Mucosa of descending colon (tissue), 3 donors: Measurements from ENCODE around the gene PARM1. TPM values are rescaled to one million over a fixed set of nuclear protein-coding genes. Genes with fewer than 3 reads are reported as not detected.

ENCODE experiments used
- ATAC-seq: fragments of 200-7000 bp; cut with Tn5 transposase; one replicate; pipeline ENCODE4 v1.9.1; 2020; ENCODE audit warnings: mild to moderate bottlenecking, moderate library complexity
- DNase-seq, 3 donors: peaks; one replicate each; pipeline ENCODE4 v3.0.0-alpha.2; 2020
- H3K36me3 ChIP-seq: fragments of 200-600 bp; one replicate; pipeline ENCODE4 v1.8.0; 2021; ENCODE audit warnings: low read depth, mild to moderate bottlenecking
- H3K4me1 ChIP-seq: fragments of 200-600 bp; one replicate; pipeline ENCODE4 v1.8.0; 2021; ENCODE audit warnings: low read depth, mild to moderate bottlenecking
- H3K4me3 ChIP-seq: fragments of 200-600 bp; one replicate; pipeline ENCODE4 v1.8.0; 2021; ENCODE audit warnings: mild to moderate bottlenecking
- H3K9me3 ChIP-seq: fragments of 200-600 bp; one replicate; pipeline ENCODE4 v1.8.0; 2021; ENCODE audit warnings: mild to moderate bottlenecking
- intact Hi-C, 2 donors: fragments of 100-400 bp; cut with DNase I in 1 of 2; cut with micrococcal nuclease in 1 of 2; formaldehyde crosslinking; loops; one replicate each; pipeline versions ENCODE4 v1.11.0 to v1.11.1; 2022; cut with DNase I, micrococcal nuclease
- total RNA-seq, 3 donors: library from RNA; stranded (reverse); fragmentation: NEBNext Ultra II Directional in 2 of 3; extraction: Animal tissue kit (Norgen Biotek cat#: 25700) in 2 of 3; gene quantifications; one replicate each; pipeline versions ENCODE4 v1.2.1 to v1.2.4, GENCODE V29; 2021 to 2023
- TF ChIP-seq, protein P1 (sequence below): fragments of 200-600 bp; IDR thresholded peaks from one replicate; pipeline ENCODE4 v1.8.0; 2022; ENCODE audit warnings: antibody characterized with exemption, mild to moderate bottlenecking
- donor health status: DM: no; HTN: no; CAD: no; lungs with moderate emphysema.
- donor health status: DM: no; HTN: no; CAD: no.
- donor health status: DM: no; HTN: yes; CAD: no.

PARM1 gene
- total RNA-seq, 3 donors from 2014 or later, result 120 to 286 (median 209) TPM

DNA sequence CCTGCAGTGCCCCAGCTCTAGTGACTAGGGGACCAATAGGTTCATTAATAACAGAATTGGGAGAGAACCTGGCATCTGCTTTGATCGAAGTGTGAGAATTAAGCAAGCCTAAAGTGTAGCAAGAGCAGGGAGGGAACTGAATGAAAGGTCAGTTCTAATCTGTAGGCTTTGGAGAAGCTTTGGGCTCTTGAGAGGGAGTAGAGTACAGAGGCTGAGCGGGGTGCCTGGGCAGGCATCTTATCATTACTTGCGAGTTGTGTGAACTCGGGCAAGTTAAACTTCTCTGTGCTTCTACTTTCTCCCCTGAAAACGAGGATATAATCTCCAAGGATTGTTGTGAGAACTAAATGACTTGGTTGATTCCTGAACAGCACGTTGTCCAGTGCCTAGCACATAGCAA, 906 bp upstream of the PARM1 start:
- Histone ChIP-seq H3K4me3 (no peak overlapping the region), H3K4me1 (peaks cover 4% of the 10 kb centered on the region), H3K36me3 (no peaks in the 10 kb centered on the region), H3K9me3 (no peaks in the 10 kb centered on the region)
- intact Hi-C loops, result loop anchor here in 1 of 2 donors (5.0 kb wide), 1 partner anchor 355 kb away; no protein-coding TSS in a partner anchor
- ATAC-seq, result no peak
- DNase-seq, result no peak
- TF ChIP-seq, protein P1, sequence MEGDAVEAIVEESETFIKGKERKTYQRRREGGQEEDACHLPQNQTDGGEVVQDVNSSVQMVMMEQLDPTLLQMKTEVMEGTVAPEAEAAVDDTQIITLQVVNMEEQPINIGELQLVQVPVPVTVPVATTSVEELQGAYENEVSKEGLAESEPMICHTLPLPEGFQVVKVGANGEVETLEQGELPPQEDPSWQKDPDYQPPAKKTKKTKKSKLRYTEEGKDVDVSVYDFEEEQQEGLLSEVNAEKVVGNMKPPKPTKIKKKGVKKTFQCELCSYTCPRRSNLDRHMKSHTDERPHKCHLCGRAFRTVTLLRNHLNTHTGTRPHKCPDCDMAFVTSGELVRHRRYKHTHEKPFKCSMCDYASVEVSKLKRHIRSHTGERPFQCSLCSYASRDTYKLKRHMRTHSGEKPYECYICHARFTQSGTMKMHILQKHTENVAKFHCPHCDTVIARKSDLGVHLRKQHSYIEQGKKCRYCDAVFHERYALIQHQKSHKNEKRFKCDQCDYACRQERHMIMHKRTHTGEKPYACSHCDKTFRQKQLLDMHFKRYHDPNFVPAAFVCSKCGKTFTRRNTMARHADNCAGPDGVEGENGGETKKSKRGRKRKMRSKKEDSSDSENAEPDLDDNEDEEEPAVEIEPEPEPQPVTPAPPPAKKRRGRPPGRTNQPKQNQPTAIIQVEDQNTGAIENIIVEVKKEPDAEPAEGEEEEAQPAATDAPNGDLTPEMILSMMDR, result no peak

DNA sequence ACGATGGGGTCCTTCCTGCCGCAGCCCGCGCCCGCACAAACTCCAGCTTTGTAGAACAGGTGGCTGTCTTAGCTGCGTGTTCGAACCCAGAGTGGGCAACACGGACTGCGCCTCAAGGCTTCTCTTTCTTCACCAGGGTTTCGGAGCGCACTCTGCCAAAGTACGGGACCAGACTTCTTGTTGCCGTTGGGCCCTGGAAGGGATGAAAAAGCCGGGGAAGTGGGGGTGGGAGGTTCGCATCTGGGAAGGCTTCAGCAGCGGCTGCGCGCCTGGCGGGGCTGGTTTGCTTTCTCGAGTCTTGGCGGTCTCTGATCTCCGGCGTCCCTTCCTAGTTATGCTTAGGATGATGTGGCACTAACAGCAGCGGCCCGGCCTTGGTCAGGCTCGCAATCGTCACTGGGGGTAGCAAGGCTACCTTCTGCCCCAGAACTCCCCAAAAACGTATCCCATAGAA, 673 bp downstream of the PARM1 start:
- peak; percentile 35 for ATAC-seq

DNA sequence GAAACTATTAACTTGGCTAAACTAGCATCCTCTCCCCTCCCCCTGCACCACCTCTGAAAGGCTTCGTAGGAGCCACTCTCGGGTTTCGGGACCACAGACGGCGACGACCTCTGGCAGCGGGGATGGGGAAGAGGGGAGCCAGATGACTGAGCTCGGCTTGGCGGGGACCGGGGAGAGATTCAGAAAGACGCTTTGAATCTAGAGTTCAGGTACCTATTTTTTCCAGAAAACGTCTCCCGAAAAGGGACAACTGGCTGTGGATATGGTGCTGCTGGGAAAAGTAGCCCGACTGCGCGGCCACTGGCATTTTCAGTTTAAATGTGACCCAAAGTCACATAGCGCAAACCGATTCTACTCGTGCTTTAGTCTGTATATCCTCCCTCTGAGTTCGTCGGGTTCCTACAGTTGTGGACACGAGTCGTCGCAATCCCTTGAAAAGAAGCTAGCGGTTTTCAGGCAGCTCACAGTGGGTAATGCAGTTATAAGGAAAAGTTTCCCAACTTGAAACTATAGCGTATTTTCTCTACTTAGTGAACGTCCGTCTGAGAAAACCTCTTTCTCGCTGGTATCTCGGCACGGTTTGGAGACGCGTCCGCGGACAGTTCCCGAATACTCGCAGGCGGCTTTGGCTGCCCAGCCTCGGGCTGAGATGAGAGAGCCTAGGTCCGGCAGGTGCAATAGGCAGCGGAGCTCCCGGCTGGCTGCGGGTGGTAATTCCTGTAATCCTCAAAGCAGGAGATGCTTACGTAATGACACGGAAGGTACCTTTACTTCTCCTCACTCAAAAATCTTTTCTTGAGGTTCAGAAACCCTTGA, 1.3 kb downstream of the PARM1 start:
- H3K9me3 ChIP-seq, result no peaks in the 10 kb centered on the region
- H3K4me1 ChIP-seq, result peaks cover 4% of the 10 kb centered on the region
- H3K36me3 ChIP-seq, result no peaks in the 10 kb centered on the region
- intact Hi-C loops, result loop anchor here in 1 of 2 donors (5.0 kb wide), 1 partner anchor 353 kb away; no protein-coding TSS in a partner anchor
- DNase-seq, result peak; percentile 58 to 69 (median 69)
- H3K4me3 ChIP-seq, result peak overlapping the region; percentile 37
- TF ChIP-seq, protein P1, result no peak
- peak; percentile 37 for ATAC-seq

More for the DNA sequence above, 673 bp downstream of the PARM1 start:
- no peaks in the 10 kb centered on the region for H3K36me3 ChIP-seq
- TF ChIP-seq, protein P1, result no peak
- peak overlapping the region; percentile 37 for H3K4me3 ChIP-seq
- intact Hi-C loops, result loop anchor here in 1 of 2 donors (5.0 kb wide), 1 partner anchor 354 kb away; no protein-coding TSS in a partner anchor
- H3K9me3 ChIP-seq, result no peaks in the 10 kb centered on the region
- DNase-seq, result peak; percentile 51 to 61 (median 61)
- peaks cover 4% of the 10 kb centered on the region for H3K4me1 ChIP-seq

DNA sequence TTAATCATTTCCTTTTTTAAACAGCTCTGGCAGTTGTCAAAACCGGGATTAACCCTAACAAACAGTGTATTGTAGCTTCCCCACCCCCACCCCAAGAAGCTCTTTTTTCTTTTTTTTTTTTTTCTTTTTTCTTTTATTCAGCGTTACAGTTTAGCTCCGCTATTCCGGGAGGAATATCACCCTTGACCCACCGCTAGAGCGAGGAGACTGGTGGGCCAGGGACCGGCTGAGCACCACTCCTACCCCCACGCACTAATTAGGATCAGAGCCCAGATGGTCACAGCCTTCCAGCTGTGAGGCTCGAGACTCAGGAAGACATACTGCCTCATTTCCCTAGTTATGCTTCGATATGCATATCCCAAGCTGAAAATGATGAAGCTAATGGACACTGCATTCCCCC, 2.0 kb downstream of the PARM1 start:
- no peak for DNase-seq
- H3K4me3 ChIP-seq, result no peak overlapping the region
- intact Hi-C loops, result loop anchor here in 1 of 2 donors (5.0 kb wide), 1 partner anchor 352 kb away; no protein-coding TSS in a partner anchor
- ATAC-seq, result no peak
- H3K4me1 ChIP-seq, result peaks cover 4% of the 10 kb centered on the region
- no peaks in the 10 kb centered on the region for H3K9me3 ChIP-seq
- TF ChIP-seq, protein P1, result no peak
- H3K36me3 ChIP-seq, result no peaks in the 10 kb centered on the region

DNA sequence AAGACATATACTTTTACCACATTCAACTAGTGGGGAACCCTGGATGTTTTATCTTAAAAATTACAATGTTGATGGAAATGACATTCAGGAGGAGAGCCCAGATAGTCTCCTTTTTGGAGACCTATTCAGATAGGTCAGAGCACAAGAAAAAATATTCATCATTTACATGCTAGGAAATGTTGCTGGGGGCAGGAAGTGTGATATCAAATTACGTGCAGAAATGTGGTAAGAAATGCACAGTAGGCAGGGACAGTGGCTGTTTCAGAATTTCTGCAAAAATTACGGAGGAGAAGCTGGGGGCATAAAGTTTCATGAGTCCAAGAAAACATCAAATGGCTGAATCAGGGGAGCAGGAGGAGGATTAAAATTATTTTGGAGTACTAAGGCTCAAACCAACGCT, 8.2 kb downstream of the PARM1 start:
- H3K36me3 ChIP-seq, result no peaks in the 10 kb centered on the region
- no peak for DNase-seq
- H3K9me3 ChIP-seq, result no peaks in the 10 kb centered on the region
- no peak for ATAC-seq
- intact Hi-C loops, result no loop called here
- no peak overlapping the region for H3K4me3 ChIP-seq
- H3K4me1 ChIP-seq, result no peaks in the 10 kb centered on the region
- TF ChIP-seq, protein P1, result no peak
